ENCODE measurements around the gene AVEN. TPM values are rescaled to one million over a fixed set of nuclear protein-coding genes. Genes with fewer than 3 reads are reported as not detected.

Gene AVEN
- total RNA-seq, 4 donors from 2014 or later = 12.3 to 27.9 (median 18.0) TPM

GRCh38 chr15:33971811-33972210 is 67.2 kb downstream of the AVEN start:
- Histone ChIP-seq H3K27me3 (no peaks in the 10 kb centered on the region), H3K4me1 (no peaks in the 10 kb centered on the region), H3K36me3 (no peaks in the 10 kb centered on the region), H3K9me3 (no peaks in the 10 kb centered on the region), H3K4me3 (no peak overlapping the region), H3K27ac (no peak overlapping the region)
- no peak for TF ChIP-seq POLR2A (IDR thresholded peaks at IDR 0.05)
- TF ChIP-seq, protein P1, sequence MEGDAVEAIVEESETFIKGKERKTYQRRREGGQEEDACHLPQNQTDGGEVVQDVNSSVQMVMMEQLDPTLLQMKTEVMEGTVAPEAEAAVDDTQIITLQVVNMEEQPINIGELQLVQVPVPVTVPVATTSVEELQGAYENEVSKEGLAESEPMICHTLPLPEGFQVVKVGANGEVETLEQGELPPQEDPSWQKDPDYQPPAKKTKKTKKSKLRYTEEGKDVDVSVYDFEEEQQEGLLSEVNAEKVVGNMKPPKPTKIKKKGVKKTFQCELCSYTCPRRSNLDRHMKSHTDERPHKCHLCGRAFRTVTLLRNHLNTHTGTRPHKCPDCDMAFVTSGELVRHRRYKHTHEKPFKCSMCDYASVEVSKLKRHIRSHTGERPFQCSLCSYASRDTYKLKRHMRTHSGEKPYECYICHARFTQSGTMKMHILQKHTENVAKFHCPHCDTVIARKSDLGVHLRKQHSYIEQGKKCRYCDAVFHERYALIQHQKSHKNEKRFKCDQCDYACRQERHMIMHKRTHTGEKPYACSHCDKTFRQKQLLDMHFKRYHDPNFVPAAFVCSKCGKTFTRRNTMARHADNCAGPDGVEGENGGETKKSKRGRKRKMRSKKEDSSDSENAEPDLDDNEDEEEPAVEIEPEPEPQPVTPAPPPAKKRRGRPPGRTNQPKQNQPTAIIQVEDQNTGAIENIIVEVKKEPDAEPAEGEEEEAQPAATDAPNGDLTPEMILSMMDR (IDR thresholded peaks at IDR 0.05) = no peak
- intact Hi-C loops (cut with DNase I; ENCODE audit: low total_unique reads) = no loop called here
- no peak for DNase-seq

- TF ChIP-seq, protein P1 (IDR thresholded peaks at IDR 0.05) = no peak
- no peak for TF ChIP-seq POLR2A (IDR thresholded peaks at IDR 0.05)
- Histone ChIP-seq H3K4me3 (no peak overlapping the region), H3K36me3 (no peaks in the 10 kb centered on the region), H3K4me1 (no peaks in the 10 kb centered on the region), H3K9me3 (no peaks in the 10 kb centered on the region), H3K27ac (no peak overlapping the region), H3K27me3 (no peaks in the 10 kb centered on the region)
- DNase-seq = no peak
- intact Hi-C loops (cut with DNase I; ENCODE audit: low total_unique reads) = no loop called here
Measured at GRCh38 chr15:33968821-33969220, 70.2 kb downstream of the AVEN start.

- intact Hi-C loops (cut with DNase I; ENCODE audit: low total_unique reads) = no loop called here
- Histone ChIP-seq H3K4me1 (no peaks in the 10 kb centered on the region), H3K9me3 (no peaks in the 10 kb centered on the region), H3K27me3 (no peaks in the 10 kb centered on the region), H3K36me3 (no peaks in the 10 kb centered on the region), H3K4me3 (no peak within 1 kb of the TSS), H3K27ac (no peak within 1 kb of the TSS)
- no peak for TF ChIP-seq POLR2A (IDR thresholded peaks at IDR 0.05)
- TF ChIP-seq, protein P1 (IDR thresholded peaks at IDR 0.05) = no peak
- no peak for DNase-seq
Measured at GRCh38 chr15:33968224-33968623, 70.8 kb downstream of the AVEN start, which contains the start of gene CHRM5. TSS of gene CHRM5 (plus strand) at chr15:33968497. CDS start at chr15:34062718, 94,221 bp downstream.

DNA sequence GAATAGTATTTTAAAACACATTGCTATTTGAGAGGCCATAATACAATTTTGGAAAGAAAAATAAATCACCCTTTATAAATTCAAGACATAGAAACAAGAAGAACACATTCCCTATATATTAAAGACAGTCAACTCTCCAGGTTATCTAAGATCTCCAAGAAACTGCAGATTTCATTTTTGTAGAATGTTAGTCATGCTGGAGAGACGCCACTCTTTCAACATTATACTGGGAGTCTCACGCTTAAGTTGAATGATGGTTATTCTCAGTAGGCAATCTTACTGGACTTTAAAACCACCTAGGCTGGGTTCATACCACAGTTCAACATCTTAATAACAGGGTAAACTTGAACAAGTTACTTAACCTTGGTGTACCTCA is 74.4 kb downstream of the AVEN start:
- DNase-seq = no peak
- H3K9me3 ChIP-seq = no peaks in the 10 kb centered on the region
- no peak overlapping the region for H3K27ac ChIP-seq
- no peak overlapping the region for H3K4me3 ChIP-seq
- no peaks in the 10 kb centered on the region for H3K4me1 ChIP-seq
- intact Hi-C loops (cut with DNase I; ENCODE audit: low total_unique reads) = no loop called here
- no peak for TF ChIP-seq POLR2A (IDR thresholded peaks at IDR 0.05)
- TF ChIP-seq, protein P1 (IDR thresholded peaks at IDR 0.05) = no peak
- no peaks in the 10 kb centered on the region for H3K36me3 ChIP-seq
- H3K27me3 ChIP-seq = no peaks in the 10 kb centered on the region

- Histone ChIP-seq H3K9me3 (no peaks in the 10 kb centered on the region), H3K4me3 (no peak overlapping the region), H3K27me3 (no peaks in the 10 kb centered on the region), H3K4me1 (no peaks in the 10 kb centered on the region), H3K36me3 (no peaks in the 10 kb centered on the region), H3K27ac (no peak overlapping the region)
- no peak for TF ChIP-seq POLR2A (IDR thresholded peaks at IDR 0.05)
- TF ChIP-seq, protein P1 (IDR thresholded peaks at IDR 0.05) = peak in 3 of 4 experiments; percentile 25 to 32 (median 28)
- intact Hi-C loops (cut with DNase I; ENCODE audit: low total_unique reads) = no loop called here
- no peak for DNase-seq
Measured at GRCh38 chr15:33963831-33964664, 75.0 kb downstream of the AVEN start.

Measured in uterus (tissue), 4 donors.